Inferior parietal cortex (tissue), 1 donor: ENCODE measurements around the gene LRRC8D.

Experiments
- DNase-seq: peaks from one replicate; pipeline ENCODE4 v3.0.0-alpha.2; 2016; ENCODE audit errors: extremely low spot score

The LRRC8D gene

DNA sequence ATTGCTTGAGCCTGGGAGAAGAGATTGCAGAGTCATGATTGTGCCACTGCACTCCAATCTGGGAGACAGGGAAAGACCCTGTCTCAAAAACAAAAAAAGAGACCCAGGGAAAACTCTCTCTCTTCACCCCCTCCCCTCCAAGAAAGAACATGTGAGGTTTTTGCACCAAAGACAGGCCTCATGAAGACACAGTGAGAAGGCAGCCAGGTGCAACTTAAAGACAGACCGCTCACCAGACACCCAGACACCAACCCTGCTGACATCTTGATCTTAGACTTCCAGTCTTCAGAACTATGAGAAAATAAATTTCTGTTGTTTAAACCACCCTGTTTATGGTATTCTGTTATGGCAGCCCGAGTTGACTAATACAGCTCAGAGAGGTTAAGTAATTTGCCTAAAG, 13.3 kb upstream of the LRRC8D start:
- DNase-seq = no peak

DNA sequence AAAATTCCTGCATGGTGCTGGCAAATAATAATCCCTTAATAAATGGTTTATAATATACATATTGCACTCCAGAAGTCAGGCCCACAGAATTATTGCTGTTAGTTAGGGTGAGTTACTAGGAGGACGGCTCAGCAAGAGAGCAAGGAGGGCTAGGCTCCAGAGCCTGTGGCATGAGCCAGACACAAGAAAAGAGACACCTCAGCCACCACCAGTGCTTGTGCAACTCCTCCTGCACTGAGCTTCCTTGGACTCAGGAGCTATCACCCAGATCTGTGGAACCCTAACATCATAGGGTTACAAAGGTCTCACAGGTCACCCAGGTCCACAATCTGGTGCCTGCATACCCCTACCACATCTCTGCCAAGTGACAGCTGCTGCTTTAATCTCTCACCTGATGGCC, 12.8 kb upstream of the LRRC8D start:
- DNase-seq = no peak

DNA sequence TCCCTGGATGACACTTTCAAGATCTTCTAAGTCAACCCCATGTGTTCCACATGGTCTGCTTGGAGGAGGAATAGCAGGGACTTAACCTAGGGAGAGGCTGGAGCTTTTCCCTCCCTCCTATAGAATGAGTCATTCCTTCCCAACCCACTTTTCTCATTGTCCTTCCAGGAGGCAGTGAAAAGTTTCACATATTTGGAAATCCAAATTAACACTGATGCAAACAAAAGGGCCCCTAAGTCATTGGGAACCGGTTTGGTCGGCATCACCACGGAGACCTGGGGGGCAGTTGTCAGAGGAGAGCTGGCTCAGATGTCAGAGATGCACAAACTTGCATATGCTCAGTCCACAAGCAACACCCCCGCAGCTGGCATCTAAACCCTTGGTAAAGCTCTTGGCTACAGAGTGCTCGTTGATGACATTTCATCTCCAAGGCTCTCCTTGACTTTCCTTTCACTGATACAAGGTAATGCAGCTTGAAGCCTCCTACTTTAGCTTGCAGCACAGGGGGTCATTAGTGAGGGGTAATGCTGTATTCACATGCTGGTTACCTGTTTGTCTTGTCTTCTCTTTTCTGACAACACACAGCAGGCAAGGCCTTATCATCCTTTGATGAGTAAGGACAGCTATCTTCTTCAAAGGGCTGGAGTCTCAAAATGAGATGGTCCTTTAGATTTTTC, 12.3 kb upstream of the LRRC8D start:
- DNase-seq = no peak

DNA sequence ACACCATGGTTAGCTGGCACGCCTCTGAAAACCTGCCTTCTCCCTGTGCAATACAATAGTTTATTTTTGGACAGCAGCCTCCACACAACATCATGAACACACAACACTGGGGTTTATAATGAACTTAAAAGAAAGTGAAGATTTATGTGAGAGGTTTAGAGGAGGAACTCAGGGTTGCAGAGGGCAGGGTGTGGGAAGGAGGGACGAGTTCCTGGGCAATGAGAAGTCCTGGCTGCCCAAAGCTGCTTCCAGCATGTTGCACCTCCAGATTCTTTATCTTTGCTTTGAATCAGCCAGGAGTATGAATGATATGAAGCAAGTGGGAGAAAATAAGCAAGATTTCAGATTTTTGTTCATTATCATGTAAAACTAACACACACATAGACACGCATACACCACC, 11.3 kb upstream of the LRRC8D start:
- DNase-seq = no peak

DNA sequence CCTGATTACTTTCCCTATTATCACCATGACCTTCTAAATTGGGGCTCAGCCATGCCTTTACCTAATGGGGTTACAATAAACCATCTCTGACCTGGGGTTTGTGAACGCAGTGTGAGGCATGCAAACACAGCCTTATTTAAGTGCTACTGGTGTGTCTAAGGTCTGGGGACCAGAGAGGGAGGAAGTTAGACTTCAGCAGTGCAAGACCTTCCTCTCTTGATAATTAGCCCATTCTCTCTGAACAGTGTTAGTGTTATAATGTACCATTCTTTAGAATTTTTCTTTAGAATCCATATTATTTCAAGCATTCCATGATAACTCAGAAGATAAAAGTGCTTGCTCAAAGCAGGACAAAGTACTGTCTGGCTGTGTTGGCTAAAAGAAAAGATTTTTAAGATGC, 10.5 kb upstream of the LRRC8D start:
- no peak for DNase-seq

DNA sequence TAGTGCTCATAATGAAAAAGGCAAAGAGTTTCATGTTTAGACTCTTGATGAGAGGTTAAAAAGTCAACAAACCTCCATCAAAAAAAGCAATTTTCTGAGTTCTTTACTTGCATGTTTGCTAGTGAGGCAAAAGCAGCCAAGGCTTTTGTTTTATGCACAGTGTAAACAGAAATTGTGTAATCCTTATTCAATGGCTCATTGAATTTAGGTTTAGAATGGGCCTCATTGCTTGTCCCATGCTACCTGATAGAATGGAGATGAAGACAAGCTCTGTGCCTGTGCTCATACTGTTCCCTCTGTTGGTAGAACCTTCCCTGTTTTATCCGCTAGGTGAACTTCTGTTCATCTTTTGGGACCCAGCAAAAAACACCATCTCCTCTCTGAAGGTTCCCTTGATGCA, 10.0 kb upstream of the LRRC8D start:
- no peak for DNase-seq

DNA sequence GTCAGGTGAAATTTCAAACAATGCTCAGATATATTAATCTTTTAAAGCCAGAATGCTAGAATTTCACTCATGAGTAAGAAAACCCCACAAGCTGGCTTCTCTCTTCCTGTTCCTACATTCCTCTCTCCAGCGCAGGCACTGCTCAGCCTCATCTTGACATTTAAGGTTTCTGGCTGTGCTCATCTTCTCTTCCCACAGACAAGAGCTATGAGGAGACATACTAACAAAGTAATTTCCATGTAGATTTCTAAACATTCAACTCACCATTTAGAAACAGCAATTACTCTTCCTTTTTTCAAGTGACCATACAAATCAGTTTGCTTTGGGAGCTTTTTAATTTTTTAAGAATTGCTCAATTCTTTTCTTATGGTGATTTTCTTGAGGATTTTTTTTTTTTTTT, 7.8 kb upstream of the LRRC8D start:
- no peak for DNase-seq

DNA sequence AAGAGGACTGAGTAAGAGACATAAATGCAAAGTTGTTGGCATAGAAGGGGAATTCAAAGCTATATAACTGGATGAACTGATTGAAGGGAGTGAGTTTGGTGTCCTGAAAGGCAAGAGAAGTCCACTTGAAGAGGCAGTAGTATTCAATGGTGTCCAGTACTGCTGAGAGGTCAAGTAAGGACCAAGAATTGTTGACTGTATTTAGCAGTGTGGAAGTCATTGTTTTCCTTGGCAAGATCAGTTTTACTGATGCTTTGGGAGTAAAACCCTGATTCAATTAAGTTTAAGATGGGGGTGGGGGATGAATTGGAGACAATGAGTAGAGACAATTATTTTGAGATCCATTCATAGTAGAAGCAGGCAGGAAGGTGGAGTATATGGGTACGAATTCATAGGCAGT, 5.8 kb upstream of the LRRC8D start:
- no peak for DNase-seq

DNA sequence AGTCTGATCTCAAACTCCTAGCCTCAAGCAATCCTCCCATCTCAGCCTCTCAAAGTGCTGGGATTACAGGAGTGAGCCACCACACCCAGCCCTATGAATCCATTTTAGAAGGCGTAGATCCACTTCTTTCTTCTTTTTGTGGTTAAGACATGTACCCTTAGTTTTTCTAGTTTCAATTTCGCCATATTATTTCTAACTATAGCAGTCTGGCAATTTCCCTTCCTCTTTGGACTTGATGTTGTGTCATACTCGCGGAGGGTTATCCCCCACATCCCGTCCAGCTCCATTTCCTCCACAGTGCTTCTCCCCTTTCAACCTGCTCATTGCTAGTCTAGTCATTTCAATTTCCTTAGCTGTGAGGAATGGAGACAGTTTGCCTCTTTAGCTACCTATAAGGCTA, 5.2 kb upstream of the LRRC8D start:
- no peak for DNase-seq

DNA sequence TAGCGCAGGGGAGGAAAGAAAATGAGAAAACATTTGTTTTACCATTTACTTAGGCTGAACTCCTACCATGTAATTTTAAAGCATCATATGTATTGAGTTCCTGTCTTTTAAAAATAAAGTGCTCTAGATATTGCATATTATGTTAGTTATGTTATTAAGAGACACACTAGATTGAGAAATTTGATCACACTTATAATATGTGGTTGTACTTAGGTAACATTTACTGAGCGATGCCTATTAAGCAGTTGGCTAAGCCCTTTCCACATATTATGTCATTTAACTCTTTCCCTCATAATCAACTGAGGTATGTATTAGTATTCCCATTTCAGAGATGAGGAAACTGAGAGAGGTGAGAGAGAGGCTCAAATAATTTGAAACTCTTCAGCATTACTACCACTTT, 4.5 kb upstream of the LRRC8D start:
- no peak for DNase-seq

DNA sequence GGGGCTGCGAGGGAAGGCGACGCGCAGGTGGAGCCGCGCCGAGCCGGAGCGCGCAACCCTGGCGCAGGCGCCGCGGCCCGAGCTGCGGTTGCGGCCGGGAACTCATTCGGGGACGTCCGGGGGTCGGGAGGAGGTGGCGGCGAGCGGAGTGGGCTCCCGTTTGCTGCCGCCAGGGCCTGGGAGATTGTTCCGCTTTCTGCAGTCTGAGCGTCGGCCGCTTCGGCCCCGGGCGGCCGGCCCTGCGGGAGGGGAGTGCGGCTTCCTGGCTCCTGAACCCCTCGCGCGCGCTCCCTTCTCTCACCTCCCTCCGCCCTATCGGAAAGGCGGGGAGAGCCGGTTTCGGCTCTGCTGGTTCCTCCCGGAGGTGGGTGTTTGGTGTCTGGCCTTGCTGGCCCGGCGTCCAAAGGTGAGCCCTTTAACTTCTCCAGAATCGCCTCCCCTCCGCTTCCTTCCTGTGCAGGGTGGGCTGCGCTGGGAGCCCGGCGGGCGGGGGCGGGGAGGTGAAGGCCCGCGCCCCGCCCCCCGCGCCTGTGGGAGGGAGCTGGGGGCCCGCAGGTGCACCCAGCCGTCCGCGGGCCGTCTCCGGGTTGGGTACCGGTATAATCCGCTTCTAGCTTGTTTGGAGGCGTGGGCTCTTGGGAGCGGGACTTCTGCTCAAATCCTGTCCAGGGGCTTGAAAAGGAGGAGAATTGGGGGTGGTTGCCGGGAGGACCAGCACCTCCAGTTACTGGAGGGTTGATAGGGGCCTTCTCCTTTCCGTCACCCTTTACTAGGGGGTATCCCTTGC, 683 bp downstream of the LRRC8D start:
- DNase-seq = no peak

DNA sequence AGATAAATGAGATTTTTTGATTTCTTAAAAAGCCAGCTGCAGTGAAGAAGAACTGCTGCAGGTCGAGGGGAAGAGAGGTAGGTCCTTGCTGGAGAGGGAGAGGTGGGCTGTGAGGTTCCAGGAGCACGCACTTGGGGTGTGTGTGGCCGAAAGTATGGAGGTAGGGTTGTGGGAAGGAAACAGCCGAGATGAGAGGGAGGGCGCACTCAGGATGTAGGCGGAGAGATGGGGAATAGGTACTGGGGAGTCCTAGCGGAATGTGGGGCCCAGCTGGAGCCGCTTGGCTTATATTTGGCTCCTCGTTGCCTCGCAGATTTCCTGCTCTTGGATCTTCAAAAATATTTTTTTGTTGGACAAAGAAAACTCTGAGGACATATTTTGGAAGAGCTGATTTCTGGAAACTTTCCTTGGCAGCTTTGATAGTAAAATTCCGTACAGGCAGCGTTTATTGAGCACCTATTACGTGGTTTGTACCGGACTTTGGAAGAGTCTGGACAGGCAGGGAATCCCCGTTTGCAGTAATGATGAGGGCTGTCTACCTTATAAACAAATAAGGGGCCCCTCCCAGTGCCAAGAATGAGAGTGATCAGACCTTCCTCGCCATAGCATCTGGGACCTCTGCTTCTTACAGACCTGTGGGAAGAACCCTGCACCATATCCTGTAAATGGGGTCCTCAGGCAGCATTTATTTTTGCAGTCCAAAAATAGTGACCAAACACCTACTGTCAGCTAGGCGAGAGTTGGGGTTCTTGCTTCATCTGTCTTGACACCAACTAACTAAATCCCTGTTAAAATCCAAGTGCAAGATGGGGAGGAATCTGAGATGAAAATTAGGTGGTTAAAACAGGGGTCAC, 1.5 kb downstream of the LRRC8D start:
- DNase-seq = no peak

DNA sequence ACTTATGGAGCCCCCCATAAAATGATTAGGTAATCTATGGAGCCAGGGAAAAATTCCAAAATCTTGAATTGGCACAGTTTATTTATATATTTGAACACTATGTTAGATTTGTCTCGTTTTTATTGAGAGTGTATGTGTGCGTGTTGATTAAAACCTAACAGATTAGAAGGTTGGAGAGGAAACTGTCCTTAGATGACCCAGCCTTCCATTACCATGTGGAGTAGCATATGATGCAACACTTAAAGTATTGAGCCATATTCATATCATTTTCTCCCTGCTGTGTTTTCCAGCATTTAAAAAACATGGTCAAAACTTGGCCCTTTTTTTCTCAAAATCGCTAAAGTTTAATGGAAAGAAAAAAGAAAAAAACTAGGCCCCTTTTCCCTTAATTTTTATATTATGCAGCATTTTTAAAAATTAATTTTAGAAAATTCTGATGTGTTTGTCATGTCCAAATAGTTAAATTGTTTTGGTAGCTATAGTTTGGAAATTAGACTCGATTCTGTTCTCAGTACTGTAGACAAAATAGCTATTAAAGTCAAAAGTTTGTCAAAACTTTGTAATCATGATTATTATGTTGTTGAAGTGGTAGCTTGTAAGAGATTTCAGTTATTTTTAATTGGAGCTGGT, 2.3 kb downstream of the LRRC8D start:
- DNase-seq = no peak

DNA sequence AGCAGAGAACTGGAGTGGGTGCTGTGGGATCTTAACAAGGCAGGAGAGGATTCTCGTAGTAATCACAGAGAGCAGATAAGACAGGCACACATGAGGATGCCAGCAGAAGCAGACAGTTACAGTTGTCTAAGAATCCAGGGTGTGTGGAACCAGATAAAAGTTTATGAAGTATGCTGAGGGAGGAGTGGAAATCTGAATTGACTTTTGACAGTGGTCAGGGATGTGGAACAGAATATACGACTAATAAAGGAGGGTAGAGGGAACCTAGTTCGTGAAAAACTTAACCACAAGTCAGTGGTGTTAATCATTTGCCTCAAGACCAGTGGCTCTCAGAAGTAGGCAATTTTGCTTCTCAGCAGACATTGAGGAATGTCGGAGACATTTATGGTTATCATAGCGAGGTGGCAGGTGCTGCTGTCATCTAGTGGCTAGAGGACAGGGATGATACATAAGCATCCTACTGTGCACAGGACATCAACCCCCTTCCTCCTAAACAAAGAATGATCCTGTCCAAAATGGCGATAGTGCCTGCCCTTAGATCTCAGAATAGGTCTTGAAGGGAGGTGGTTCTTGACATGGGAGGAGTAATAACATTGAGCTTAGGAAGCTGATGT, 3.0 kb downstream of the LRRC8D start:
- no peak for DNase-seq

DNA sequence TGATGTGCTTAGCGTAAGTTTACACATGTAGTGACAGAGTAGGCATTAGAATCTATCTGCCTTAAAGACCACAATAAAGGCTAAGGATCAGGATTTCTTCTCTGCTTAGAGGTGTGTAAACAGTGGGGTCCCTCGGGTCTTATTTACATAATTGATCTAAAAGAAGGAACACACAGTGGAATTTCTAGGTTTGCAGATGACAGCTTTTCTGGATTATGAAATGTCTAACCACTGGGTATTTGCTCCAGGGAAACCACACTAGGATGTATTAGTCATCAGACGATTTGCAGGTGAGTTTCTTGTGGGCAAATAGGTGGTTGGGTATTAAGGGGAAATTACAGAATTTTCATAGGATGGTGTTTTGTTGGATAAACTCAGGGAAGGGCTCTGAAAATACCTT, 5.8 kb downstream of the LRRC8D start:
- DNase-seq = no peak

DNA sequence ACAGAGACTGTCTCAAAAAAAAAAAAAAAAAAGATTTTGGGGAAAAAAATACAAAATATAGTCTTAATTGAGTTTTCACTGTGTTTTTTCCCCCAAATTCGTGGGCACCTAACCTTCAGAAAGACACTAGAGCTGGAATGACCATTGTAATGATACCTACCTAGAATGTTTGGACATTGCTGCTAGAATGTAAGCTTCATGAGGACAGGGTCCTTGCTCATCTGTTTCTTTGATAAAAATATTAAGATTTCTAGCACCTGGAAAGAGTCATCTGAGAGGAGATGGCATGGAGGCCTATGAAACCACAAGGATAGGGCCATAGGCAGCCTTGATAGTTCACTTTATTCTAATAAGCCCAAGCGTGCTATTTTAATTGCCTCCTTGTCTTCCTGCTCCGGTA, 6.5 kb downstream of the LRRC8D start:
- DNase-seq = no peak

DNA sequence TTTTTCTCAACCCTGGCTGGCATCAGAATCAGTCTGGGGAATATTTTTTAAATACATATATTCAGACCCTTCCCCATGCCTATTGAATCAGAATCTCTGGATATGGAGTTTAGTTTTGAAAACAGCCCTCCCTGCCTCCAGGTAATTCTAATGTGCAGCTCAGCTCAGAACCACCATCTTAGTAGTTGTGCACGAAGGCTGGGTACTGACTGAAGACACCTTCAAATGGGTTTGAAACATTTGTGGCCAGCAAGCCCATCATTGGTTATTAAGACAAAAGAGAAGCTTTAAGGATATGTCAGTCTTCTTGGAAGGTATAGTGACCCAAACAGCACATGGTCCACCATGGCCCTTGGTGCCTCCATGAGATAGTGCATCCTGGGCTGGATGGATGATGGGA, 7.1 kb downstream of the LRRC8D start:
- no peak for DNase-seq

DNA sequence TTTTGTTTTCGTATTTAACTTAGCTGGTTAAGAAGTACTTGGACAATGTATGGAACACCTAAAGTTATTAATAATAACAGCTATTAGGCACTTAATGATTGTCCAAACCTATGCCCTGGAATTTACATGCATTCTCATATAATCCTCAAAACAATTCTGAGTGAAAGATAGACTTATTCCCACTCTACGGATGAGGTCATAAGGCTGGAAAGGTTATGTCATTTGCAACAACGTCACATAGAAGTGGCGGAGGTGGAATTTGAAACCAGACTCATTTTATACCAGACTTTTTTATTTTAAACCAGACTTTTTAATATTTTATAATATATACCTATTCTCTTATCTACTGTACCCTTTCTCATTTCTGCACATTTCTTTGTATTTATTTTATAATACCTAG, 8.4 kb downstream of the LRRC8D start:
- no peak for DNase-seq

DNA sequence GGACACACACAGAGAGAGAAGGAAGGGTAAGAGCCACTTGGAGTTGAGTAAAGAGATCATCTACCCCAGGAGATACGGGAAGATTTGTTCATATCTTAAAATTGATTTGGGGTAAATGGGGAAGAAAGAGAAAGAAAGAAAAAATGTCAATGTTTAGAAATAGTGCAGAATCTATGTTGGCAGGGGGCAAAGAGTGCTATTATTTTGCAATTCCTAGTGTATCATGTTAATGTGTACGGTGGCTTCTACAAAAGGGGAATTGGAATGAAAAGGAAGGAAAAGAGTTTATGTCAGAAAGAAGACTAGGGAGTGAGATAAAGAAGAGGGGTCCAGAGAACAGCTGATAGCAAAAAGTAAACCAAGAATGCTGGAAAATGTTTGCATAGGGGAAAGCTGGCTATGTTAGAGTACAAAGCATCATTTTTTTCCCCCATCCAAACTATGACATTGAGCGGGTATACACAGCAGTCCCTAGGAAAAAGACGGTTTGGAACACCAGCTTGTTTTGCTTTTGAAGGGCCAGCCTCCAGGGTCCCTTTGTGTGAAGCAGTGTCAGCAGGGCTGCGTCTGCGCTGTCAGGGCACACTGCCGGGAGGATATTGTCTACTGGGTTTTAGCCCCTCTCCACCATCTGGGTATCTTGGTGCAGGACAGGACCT, 10.8 kb downstream of the LRRC8D start:
- DNase-seq = no peak

DNA sequence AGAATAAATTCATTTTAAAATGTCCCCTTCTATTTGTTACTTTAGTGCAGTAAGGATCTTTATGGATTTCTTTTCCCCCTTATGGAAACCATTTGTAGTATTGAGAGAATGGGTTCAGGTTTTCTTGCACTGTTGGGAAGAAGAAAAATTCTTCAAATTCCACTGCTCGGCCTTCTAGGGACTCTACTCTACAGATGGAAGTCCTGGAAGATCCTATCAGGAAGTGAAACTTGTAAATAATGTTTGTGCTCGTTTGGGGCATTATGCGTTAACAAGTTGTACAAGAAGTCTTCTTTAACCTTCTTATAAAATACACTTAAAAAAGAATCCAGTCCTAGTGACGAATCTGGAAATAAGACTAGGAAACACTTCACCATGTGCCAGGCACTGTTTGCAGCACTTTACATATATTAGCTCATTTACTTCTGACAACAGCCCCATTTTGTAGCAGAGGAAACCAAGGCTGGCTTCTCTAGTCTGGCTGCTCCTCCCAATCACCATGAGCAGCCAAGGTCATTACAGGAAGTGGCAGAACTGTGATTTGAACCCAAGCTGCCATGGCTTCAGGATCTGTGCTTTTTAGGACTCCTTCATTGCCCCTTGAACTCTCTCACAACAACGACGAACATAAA, 11.8 kb downstream of the LRRC8D start:
- DNase-seq = no peak
